SK-N-SH (cell line): ENCODE results near the gene MYH6.

ENCODE experiments used
- CTCF ChIP-seq: fragments of 200-600 bp; sonication (generic); IDR thresholded peaks from 2 replicates; pipeline ENCODE4 v1.6.1; 2017; ENCODE audit warnings: antibody characterized with exemption, mild to moderate bottlenecking, moderate library complexity
- EP300 ChIP-seq, 2 experiments: IDR thresholded peaks; 2 replicates each; pipeline versions ENCODE4 v1.4.0 to v1.6.1; 2012; ENCODE audit warnings: borderline replicate concordance in 1 of 2, low read depth in 1 of 2, low read length in 1 of 2
- EZH2phosphoT487 ChIP-seq: fragments of 200-600 bp; sonication (generic); IDR thresholded peaks from 2 replicates; pipeline ENCODE4 v1.6.1; 2017; ENCODE audit warnings: low read depth, mixed run types, mild to moderate bottlenecking, antibody characterized with exemption, moderate library complexity, borderline replicate concordance
- FOXM1 ChIP-seq: IDR thresholded peaks from 2 replicates; pipeline ENCODE4 v1.4.0; 2012; ENCODE audit warnings: low read depth, mild to moderate bottlenecking
- MAX ChIP-seq: IDR thresholded peaks from 2 replicates; pipeline ENCODE4 v1.4.0; 2012; ENCODE audit warnings: low read depth
- MXI1 ChIP-seq: IDR thresholded peaks from 2 replicates; pipeline ENCODE4 v1.6.1; 2012; ENCODE audit warnings: mild to moderate bottlenecking, low read depth, low read length, improper control_type of control experiment
- NFIC ChIP-seq: IDR thresholded peaks from 2 replicates; pipeline ENCODE4 v1.4.0; 2012; ENCODE audit warnings: borderline replicate concordance
- POLR2AphosphoS5 ChIP-seq: IDR thresholded peaks from 2 replicates; pipeline ENCODE4 v1.6.1; 2012; ENCODE audit warnings: low read depth, low read length
- RAD21 ChIP-seq: IDR thresholded peaks from 2 replicates; pipeline ENCODE4 v1.6.1; 2012; ENCODE audit warnings: mild to moderate bottlenecking, low read length
- REST ChIP-seq: IDR thresholded peaks from 2 replicates; pipeline ENCODE4 v1.6.1; 2012; ENCODE audit warnings: mild to moderate bottlenecking, low read depth, low read length, moderate library complexity
- RFX5 ChIP-seq: IDR thresholded peaks from 2 replicates; pipeline ENCODE4 v1.6.1; 2012; ENCODE audit warnings: mild to moderate bottlenecking, improper control_type of control experiment, low read length
- TEAD4 ChIP-seq: IDR thresholded peaks from 2 replicates; pipeline ENCODE4 v1.4.0; 2012; ENCODE audit warnings: mild to moderate bottlenecking, borderline replicate concordance; ENCODE audit not compliant: insufficient read depth
- YY1 ChIP-seq: IDR thresholded peaks from 2 replicates; pipeline ENCODE4 v1.4.0; 2012; ENCODE audit warnings: low read depth, mild to moderate bottlenecking
- ZBTB33 ChIP-seq: IDR thresholded peaks from 2 replicates; pipeline ENCODE4 v1.4.0; 2012; ENCODE audit warnings: low read depth, borderline replicate concordance

GRCh38 chr14:23356662-23357061 lies 51.4 kb downstream of the MYH6 start:
- no peak for TF ChIP-seq YY1
- TF ChIP-seq CTCF, result no peak
- no peak for TF ChIP-seq REST
- no peak for TF ChIP-seq ZBTB33
- no peak for TF ChIP-seq NFIC
- no peak for TF ChIP-seq EP300 (IDR thresholded peaks at IDR 0.05; ENCODE audit: borderline replicate concordance in 1 of 2, low read depth in 1 of 2, low read length in 1 of 2)
- no peak for TF ChIP-seq EZH2phosphoT487
- no peak for TF ChIP-seq TEAD4
- TF ChIP-seq RAD21, result no peak
- TF ChIP-seq RFX5, result no peak
- TF ChIP-seq POLR2AphosphoS5, result no peak
- no peak for TF ChIP-seq MXI1
- no peak for TF ChIP-seq FOXM1
- TF ChIP-seq MAX, result no peak
